Prostate gland (tissue), 2 donors: ENCODE results near the gene SCG2. TPM values are rescaled to one million over a fixed set of nuclear protein-coding genes. Genes with fewer than 3 reads are reported as not detected.

ENCODE experiments used
- DNase-seq: peaks from one replicate; pipeline ENCODE4 v3.0.0-alpha.2; 2019; ENCODE audit warnings: low spot score
- H3K27ac ChIP-seq, 2 donors: fragments of 200-600 bp; sonication (generic); 2 replicates each; pipeline ENCODE4 v1.5.1; 2017 to 2019
- H3K27me3 ChIP-seq: fragments of 200-600 bp; sonication (generic); replicated peaks from 2 replicates; pipeline ENCODE4 v1.5.1; 2019; ENCODE audit not compliant: insufficient read depth
- H3K36me3 ChIP-seq, 2 donors: fragments of 200-600 bp; sonication (generic); 1 replicate in 1 of 2; 2 replicates in 1 of 2; pipeline versions ENCODE4 v1.5.1 to v1.8.1; 2017 to 2019
- H3K4me1 ChIP-seq: fragments of 200-600 bp; sonication (generic); replicated peaks from 2 replicates; pipeline ENCODE4 v1.5.1; 2019
- H3K4me3 ChIP-seq, 2 donors: fragments of 200-600 bp; sonication (generic); 2 replicates each; pipeline ENCODE4 v1.5.1; 2017 to 2019
- H3K9me3 ChIP-seq: fragments of 200-600 bp; sonication (generic); 2 replicates; pipeline ENCODE4 v1.5.1; 2017
- POLR2A ChIP-seq: fragments of 450-650 bp; IDR thresholded peaks from one replicate; pipeline ENCODE4 v1.6.1; 2016; ENCODE audit warnings: antibody characterized with exemption, mild to moderate bottlenecking
- POLR2AphosphoS5 ChIP-seq: sonication (generic); formaldehyde crosslinking; IDR thresholded peaks from one replicate; pipeline ENCODE4 v1.6.1; 2017; ENCODE audit warnings: antibody characterized with exemption
- WGBS: methylation state at CpG from one replicate; pipeline ENCODE4 v1.1.5; 2018; 5-methylcytosine and 5-hydroxymethylcytosine counted together
- intact Hi-C: fragments of 100-400 bp; cut with DNase I; formaldehyde crosslinking; loops from one replicate; pipeline ENCODE4 v1.14.2; 2022
- total RNA-seq, 2 donors: library from RNA; depleted of rRNA; stranded (reverse); fragments of >200 nt; gene quantifications; one replicate each; pipeline ENCODE4 v1.1.0, GENCODE V29; 2016
- TF ChIP-seq, protein P1 (sequence below), 4 experiments: fragments of 200-600 bp in 2 of 4; fragments of 450-650 bp in 2 of 4; sonication (generic) in 2 of 4; IDR thresholded peaks; 1 replicate in 3 of 4; 2 replicates in 1 of 4; pipeline ENCODE4 v1.5.1; 2016 to 2019; ENCODE audit warnings: antibody characterized with exemption in 4 of 4, mild to moderate bottlenecking in 2 of 4, moderate library complexity in 2 of 4

SCG2 gene
- total RNA-seq, 2 donors from 2014 or later: 1.0 to 5.4 TPM

DNA sequence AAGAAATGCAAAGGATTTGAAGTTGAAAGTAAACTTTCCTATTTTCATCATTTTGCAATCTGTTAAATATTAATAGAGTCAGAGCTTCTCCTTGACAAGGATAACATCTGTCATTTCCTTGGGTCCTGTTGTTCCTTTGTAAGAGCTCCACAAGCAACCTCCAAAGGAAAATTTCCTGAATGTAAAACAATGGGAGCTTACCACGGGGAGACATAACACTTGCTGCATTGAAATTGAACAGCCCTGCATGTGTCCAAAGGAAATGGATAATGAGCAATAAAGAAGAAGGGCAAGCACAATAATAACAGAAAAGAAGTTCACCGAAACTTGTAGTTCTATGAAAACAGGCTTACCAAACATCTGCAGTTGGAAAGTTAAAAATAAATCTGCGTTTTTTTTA lies 42.0 kb upstream of the SCG2 start:
- intact Hi-C loops: no loop called here
- H3K36me3 ChIP-seq: no peaks in the 10 kb centered on the region
- 72% methylated on average over 3 of the region's 3 CpGs for WGBS
- H3K27me3 ChIP-seq: no peaks in the 10 kb centered on the region
- H3K4me1 ChIP-seq: no peaks in the 10 kb centered on the region
- DNase-seq: no peak
- H3K27ac ChIP-seq: no peak overlapping the region
- H3K4me3 ChIP-seq: no peak overlapping the region
- H3K9me3 ChIP-seq: no peaks in the 10 kb centered on the region
- TF ChIP-seq POLR2A (no peak), POLR2AphosphoS5 (no peak)
- TF ChIP-seq, protein P1, sequence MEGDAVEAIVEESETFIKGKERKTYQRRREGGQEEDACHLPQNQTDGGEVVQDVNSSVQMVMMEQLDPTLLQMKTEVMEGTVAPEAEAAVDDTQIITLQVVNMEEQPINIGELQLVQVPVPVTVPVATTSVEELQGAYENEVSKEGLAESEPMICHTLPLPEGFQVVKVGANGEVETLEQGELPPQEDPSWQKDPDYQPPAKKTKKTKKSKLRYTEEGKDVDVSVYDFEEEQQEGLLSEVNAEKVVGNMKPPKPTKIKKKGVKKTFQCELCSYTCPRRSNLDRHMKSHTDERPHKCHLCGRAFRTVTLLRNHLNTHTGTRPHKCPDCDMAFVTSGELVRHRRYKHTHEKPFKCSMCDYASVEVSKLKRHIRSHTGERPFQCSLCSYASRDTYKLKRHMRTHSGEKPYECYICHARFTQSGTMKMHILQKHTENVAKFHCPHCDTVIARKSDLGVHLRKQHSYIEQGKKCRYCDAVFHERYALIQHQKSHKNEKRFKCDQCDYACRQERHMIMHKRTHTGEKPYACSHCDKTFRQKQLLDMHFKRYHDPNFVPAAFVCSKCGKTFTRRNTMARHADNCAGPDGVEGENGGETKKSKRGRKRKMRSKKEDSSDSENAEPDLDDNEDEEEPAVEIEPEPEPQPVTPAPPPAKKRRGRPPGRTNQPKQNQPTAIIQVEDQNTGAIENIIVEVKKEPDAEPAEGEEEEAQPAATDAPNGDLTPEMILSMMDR (IDR thresholded peaks at IDR 0.05): no peak

DNA sequence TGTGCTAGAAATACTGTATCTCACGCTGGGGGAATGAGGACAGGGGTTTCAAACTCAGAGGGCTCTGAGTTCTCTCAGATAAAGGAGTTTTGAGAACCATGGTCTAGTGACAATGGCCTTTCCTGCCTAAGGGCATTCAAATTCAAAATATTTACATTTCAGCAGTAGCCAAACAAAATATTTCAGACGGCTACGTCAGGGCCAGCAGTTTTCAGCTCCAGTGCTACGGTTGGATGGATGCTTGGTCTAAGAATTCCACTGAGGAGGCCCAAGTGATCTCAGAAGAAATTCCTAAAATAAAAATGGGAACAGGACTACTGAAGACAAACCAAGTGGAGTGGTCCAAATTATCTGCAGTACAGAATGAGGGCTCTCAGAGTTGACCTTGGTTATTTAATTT lies 41.1 kb upstream of the SCG2 start:
- DNase-seq: no peak
- H3K4me1 ChIP-seq: no peaks in the 10 kb centered on the region

DNA sequence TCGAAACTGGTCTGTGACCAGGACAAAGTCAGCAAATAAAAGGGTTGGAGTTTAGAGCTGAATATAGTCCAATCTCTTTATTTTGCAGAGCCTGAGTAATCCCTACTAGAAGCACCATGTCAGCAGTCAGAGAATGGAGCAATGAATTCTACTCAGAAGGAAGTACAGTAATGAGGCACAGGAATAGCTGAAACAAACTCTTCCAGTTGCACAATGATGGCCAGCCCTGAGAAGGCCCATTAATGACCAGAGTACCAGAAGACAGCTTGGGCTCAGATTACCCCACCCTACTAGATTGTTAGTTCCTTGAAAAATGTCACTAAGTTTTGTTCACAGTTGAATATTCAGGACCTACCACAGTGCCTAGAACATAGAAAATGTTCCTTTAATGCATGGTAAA lies 40.3 kb upstream of the SCG2 start:
- 100% methylated on average over 1 of the region's 1 CpG for WGBS
- no peak for TF ChIP-seq POLR2A
- no peak for TF ChIP-seq POLR2AphosphoS5
- TF ChIP-seq, protein P1 (IDR thresholded peaks at IDR 0.05): no peak
- Histone ChIP-seq H3K4me3 (no peak overlapping the region), H3K4me1 (no peaks in the 10 kb centered on the region), H3K36me3 (no peaks in the 10 kb centered on the region), H3K27me3 (no peaks in the 10 kb centered on the region), H3K27ac (no peak overlapping the region), H3K9me3 (no peaks in the 10 kb centered on the region)
- no peak for DNase-seq
- intact Hi-C loops: no loop called here

More for the DNA sequence above, 41.1 kb upstream of the SCG2 start:
- WGBS: 72% methylated on average over 4 of the region's 4 CpGs
- intact Hi-C loops: no loop called here
- TF ChIP-seq, protein P1 (IDR thresholded peaks at IDR 0.05): no peak
- no peak for TF ChIP-seq POLR2AphosphoS5
- no peak for TF ChIP-seq POLR2A
- Histone ChIP-seq H3K27me3 (no peaks in the 10 kb centered on the region), H3K4me3 (no peak overlapping the region), H3K27ac (no peak overlapping the region), H3K9me3 (no peaks in the 10 kb centered on the region), H3K36me3 (no peaks in the 10 kb centered on the region)

DNA sequence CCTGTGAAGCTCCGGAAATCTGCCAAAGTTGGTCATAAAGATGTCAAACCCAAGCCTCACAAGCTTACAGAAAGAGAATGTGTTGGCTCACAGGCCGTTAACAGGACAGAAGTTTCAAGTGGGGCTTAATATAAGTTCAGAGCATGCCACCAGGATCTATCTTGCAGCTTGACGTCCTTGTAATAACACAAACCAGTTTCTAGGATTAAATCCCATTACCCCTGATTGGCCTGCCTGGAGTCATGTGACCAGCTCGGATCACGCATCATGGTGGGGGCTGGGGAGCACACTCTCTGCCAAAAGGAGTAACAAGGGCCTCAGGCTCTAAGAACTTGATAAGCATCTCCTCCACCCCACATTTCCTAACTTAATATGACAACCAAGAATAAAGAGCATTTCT lies 38.9 kb upstream of the SCG2 start:
- intact Hi-C loops: no loop called here
- Histone ChIP-seq H3K9me3 (no peaks in the 10 kb centered on the region), H3K4me1 (no peaks in the 10 kb centered on the region), H3K27me3 (no peaks in the 10 kb centered on the region), H3K27ac (no peak overlapping the region), H3K4me3 (no peak overlapping the region), H3K36me3 (no peaks in the 10 kb centered on the region)
- DNase-seq: peak; percentile 21
- TF ChIP-seq, protein P1 (IDR thresholded peaks at IDR 0.05): no peak
- no peak for TF ChIP-seq POLR2A
- TF ChIP-seq POLR2AphosphoS5: peak; percentile 17
- WGBS: 10% methylated on average over 5 of the region's 5 CpGs

DNA sequence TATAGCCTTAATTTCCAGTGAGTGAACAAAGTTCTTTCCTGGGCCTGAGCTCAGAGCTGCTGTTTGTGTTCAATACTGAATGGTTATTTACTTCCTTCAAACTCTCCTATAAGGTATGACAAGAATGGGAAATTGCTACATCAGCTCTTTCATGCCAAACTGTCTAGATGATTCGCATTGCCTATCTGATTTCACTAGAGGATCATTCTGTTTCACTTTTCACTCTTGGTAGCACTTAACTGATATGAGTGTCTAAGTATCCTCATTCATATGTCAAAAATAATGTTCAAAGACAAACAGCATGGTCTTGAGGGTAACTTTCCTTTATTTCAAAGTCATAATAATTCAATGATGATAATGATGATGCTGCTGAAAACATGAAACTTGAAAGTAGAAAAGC lies 32.9 kb upstream of the SCG2 start:
- Histone ChIP-seq H3K27ac (no peak overlapping the region), H3K4me3 (no peak overlapping the region), H3K9me3 (no peaks in the 10 kb centered on the region), H3K27me3 (no peaks in the 10 kb centered on the region), H3K4me1 (no peaks in the 10 kb centered on the region), H3K36me3 (no peaks in the 10 kb centered on the region)
- intact Hi-C loops: no loop called here
- no peak for TF ChIP-seq POLR2AphosphoS5
- no peak for TF ChIP-seq POLR2A
- TF ChIP-seq, protein P1 (IDR thresholded peaks at IDR 0.05): no peak
- 70% methylated on average over 1 of the region's 1 CpG for WGBS
- no peak for DNase-seq
